Thymus (tissue), 11 donors: ENCODE results near the gene CREB5. TPM values are rescaled to one million over a fixed set of nuclear protein-coding genes. Genes with fewer than 3 reads are reported as not detected.

ENCODE experiments used
- DNase-seq, 9 donors: peaks; one replicate each; pipeline ENCODE4 v3.0.0-alpha.2; 2013; ENCODE audit warnings: low spot score in 9 of 9, low read depth in 6 of 9, missing footprints in 1 of 9
- H3K27ac ChIP-seq, 2 donors: one replicate each; pipeline ENCODE4 v1.5.1; 2013; ENCODE audit warnings: control low read depth in 1 of 2, low read depth in 1 of 2, low read length in 1 of 2, mild to moderate bottlenecking in 1 of 2, moderate library complexity in 1 of 2
- H3K27me3 ChIP-seq, 2 donors: one replicate each; pipeline ENCODE4 v1.5.1; 2013; ENCODE audit warnings: low read length in 1 of 2; ENCODE audit not compliant: control insufficient read depth in 2 of 2, insufficient read depth in 1 of 2
- H3K36me3 ChIP-seq, 2 donors: one replicate each; pipeline ENCODE4 v1.5.1; 2013; ENCODE audit warnings: low read length in 1 of 2, mild to moderate bottlenecking in 1 of 2, moderate library complexity in 1 of 2; ENCODE audit not compliant: control insufficient read depth in 2 of 2, insufficient read depth in 2 of 2
- H3K4me1 ChIP-seq, 2 donors: one replicate each; pipeline ENCODE4 v1.5.1; 2013; ENCODE audit warnings: low read length in 2 of 2; ENCODE audit not compliant: control insufficient read depth in 2 of 2, insufficient read depth in 2 of 2
- H3K4me3 ChIP-seq, 2 donors: one replicate each; pipeline ENCODE4 v1.5.1; 2013; ENCODE audit warnings: low read length in 2 of 2, control low read depth in 1 of 2, mild to moderate bottlenecking in 1 of 2
- H3K9me3 ChIP-seq, 2 donors: one replicate each; pipeline ENCODE4 v1.5.1; 2013; ENCODE audit warnings: low read length in 1 of 2, mild to moderate bottlenecking in 1 of 2; ENCODE audit not compliant: control insufficient read depth in 2 of 2, insufficient read depth in 1 of 2
- WGBS: extraction: QIAGEN DNeasy Blood & Tissue Kit; methylation state at CpG from one replicate; pipeline ENCODE4 v1.1.7; 2013; 5-methylcytosine and 5-hydroxymethylcytosine counted together
- polyA plus RNA-seq: library from polyadenylated mRNA; stranded (reverse); fragments of 200-250 nt; gene quantifications from one replicate; pipeline ENCODE4 v1.2.3, GENCODE V29; 2013
- total RNA-seq: library from RNA; stranded (reverse); fragments of 120-200 nt; gene quantifications from one replicate; pipeline ENCODE4 v1.2.4, GENCODE V29; 2013
- donor health status: healthy.

CREB5 gene
- total and polyA plus RNA-seq, 2 donors, result 1.1 to 5.4 TPM

DNA sequence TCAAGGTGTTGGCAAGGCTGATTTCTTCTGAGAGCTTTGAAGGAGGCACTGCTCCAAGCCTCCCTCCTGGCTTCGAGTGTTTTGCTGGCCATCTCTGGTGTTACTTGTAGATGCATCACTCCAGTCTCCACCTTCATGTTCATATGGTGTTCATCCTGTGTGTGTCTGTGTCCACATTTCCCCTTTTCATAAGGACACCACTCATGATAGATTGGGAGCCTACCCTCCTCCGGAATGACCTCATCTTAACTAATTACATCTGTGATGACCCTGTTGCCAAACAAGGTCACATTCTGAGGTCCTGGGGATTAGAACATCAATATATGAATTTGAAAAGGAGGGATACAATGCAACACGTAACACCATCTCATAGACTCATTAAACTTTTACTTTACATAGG is 119.0 kb downstream of the CREB5 start:
- no peaks in the 10 kb centered on the region for H3K9me3 ChIP-seq
- 97% methylated on average over 3 of the region's 3 CpGs for WGBS
- no peak for DNase-seq
- H3K4me1 ChIP-seq, result no peaks in the 10 kb centered on the region
- H3K4me3 ChIP-seq, result no peak overlapping the region
- H3K27me3 ChIP-seq, result no peaks in the 10 kb centered on the region
- H3K27ac ChIP-seq, result no peak overlapping the region
- no peaks in the 10 kb centered on the region for H3K36me3 ChIP-seq

DNA sequence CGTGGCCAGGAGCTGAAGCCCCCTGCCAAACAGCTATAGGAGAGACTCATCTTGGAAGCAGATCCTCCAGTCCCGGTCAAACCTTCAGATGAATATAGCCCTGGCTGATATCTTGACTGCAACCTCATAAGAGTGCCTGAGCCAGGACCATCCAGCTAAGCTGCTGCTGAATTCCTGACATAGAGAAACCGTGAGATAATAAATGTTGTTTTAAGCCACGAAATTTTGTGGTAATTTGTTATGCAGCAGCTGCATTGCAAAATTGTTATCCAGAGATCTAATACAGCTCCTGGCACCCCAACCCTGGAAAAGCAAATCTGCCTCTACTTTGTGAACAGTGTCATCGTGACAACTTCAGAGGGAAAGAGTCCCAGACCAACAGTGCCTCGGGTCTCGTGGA is 119.9 kb downstream of the CREB5 start:
- Histone ChIP-seq H3K9me3 (no peaks in the 10 kb centered on the region), H3K4me3 (no peak overlapping the region), H3K4me1 (no peaks in the 10 kb centered on the region), H3K27ac (no peak overlapping the region), H3K27me3 (no peaks in the 10 kb centered on the region), H3K36me3 (no peaks in the 10 kb centered on the region)
- DNase-seq, result no peak
- 93% methylated on average over 7 of the region's 7 CpGs for WGBS

DNA sequence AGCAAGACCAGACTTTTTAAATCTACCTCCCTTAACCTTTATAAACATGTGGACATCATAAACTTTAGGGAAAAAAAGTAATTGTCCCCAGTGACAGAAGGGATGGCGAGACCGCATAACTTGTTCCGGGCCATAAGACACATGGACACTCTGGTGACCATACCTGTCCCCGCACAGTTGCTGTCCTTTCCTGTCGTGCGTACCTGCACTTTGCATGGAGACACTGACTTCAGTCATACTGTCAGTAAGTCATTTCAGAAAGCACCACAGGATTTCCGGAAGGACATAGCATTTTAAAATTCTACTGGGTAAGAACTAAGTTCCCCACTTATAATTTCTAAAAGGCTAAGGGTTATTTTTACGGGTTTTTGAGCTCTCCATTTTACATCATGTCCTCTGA is 120.9 kb downstream of the CREB5 start:
- no peaks in the 10 kb centered on the region for H3K36me3 ChIP-seq
- WGBS, result 98% methylated on average over 8 of the region's 8 CpGs
- no peak overlapping the region for H3K4me3 ChIP-seq
- H3K27ac ChIP-seq, result no peak overlapping the region
- DNase-seq, result no peak
- no peaks in the 10 kb centered on the region for H3K9me3 ChIP-seq
- no peaks in the 10 kb centered on the region for H3K27me3 ChIP-seq
- H3K4me1 ChIP-seq, result no peaks in the 10 kb centered on the region

DNA sequence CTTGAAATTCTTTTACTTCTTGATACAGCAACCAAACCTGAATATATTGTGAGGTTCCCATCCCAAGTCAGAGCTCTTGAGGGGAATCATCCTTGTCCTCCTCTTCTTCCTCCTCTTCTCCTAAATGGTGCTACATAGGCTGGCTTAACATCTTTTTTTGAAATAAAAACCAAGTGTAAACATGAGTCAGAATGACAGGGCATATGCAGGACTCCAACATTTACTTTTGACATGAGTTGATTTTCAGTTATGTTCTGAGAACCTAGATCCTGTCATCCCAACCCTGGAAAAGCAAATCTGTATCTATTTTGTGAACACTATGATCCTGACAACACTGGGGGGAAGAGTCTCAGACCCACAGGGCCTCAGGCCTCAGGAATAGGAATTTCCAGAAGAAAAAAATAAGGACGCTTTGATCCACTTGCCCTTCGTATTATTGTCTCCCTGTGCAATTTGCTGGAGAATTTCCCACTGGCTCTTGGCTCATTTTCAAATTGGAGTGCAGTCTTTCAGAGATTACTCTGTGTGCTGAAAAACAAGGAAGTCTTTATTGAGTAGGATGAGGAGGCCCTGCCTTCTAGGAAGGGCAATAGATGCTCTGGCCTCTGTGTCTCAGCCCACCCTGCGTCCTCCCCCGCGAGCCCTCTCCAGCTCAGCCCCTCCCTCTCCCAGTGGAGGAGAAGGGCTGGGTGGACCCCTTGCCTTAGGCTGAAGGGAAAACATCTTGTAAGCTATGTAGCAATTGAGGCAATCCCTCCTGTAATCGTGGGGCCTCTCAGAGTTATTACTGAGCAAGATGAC is 121.6 kb downstream of the CREB5 start:
- Histone ChIP-seq H3K4me3 (no peak overlapping the region), H3K9me3 (no peaks in the 10 kb centered on the region), H3K36me3 (no peaks in the 10 kb centered on the region), H3K27me3 (no peaks in the 10 kb centered on the region), H3K27ac (no peak overlapping the region), H3K4me1 (no peaks in the 10 kb centered on the region)
- 70% methylated on average over 6 of the region's 6 CpGs for WGBS
- DNase-seq, result no peak

DNA sequence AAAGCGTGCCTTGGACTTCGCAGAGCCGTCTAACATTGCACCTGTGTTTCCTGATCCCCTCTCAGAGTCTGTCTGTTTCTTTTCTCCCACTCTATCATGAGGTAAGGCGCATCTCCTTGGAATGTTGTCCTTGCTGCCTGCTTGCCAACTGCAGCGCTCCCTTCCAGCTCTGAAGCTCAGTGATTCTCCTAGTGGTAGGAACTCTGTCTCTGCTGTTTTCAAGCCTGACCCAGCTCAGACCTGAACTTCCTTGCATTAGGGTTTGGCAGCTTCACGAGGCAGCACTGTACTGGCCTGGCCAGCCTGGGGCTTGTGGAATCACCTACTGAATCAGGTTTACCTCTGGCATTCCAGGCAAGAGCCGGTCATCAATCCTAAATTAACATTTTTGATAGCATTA is 123.9 kb downstream of the CREB5 start:
- Histone ChIP-seq H3K36me3 (no peaks in the 10 kb centered on the region), H3K4me3 (no peak overlapping the region), H3K9me3 (no peaks in the 10 kb centered on the region), H3K27me3 (no peaks in the 10 kb centered on the region), H3K27ac (no peak overlapping the region), H3K4me1 (no peaks in the 10 kb centered on the region)
- DNase-seq, result no peak
- WGBS, result 85% methylated on average over 7 of the region's 7 CpGs

DNA sequence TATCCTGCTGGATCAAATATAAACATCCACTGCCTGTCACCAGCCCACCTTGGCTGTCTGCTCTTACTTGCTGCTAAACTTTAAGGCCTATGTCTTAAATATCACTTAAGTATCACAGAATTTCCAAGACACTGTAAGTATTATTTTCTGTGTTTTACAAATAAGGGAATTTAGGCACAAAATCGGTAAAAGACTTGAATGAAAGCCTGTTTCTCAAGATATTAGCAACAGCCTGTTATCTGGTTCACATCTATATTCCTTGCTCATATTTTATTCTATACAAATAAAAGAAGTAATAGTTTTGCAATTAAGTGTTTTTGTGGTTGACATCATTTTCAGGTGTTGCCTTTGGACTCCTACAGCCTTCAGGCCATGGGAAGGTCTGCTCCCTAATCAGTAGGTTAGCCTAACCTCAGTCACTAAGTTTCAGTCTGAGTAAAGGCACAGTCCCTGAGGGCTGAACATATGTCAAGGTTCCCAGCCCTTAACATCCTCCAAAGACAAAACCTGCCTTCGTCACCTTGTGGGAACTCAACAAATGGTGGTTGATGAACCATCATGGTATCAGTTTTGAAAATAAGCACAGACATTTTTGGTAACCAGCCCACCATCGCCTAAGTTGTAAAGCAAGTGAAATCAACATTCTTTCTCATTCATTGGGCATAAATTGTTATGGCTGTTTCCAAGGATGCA is 127.1 kb downstream of the CREB5 start:
- H3K9me3 ChIP-seq, result no peaks in the 10 kb centered on the region
- no peaks in the 10 kb centered on the region for H3K36me3 ChIP-seq
- H3K27ac ChIP-seq, result no peak overlapping the region
- H3K27me3 ChIP-seq, result no peaks in the 10 kb centered on the region
- WGBS, result 97% methylated on average over 3 of the region's 3 CpGs
- no peaks in the 10 kb centered on the region for H3K4me1 ChIP-seq
- H3K4me3 ChIP-seq, result no peak overlapping the region
- no peak for DNase-seq

DNA sequence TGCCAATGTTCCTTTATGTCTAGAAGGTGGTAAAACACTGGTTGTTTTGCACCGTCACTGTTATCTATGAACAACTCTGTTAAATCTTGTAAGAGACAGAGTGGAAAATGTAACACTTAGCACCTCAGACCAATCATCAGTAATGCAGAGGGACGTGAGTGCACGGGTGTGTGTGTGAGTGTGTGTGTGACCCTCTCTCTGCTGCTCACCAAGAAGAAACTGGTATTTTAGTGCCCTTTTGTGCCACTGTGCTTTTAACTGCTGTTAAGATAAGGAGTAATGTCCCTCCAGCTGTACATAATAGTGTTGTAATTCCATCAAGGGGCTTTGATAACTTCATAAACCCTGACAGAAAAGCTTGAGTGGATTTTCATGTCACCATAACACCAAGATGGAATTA is 130.1 kb downstream of the CREB5 start:
- Histone ChIP-seq H3K4me3 (no peak overlapping the region), H3K36me3 (no peaks in the 10 kb centered on the region), H3K27ac (no peak overlapping the region), H3K4me1 (no peaks in the 10 kb centered on the region), H3K9me3 (no peaks in the 10 kb centered on the region), H3K27me3 (no peaks in the 10 kb centered on the region)
- no peak for DNase-seq
- WGBS, result 85% methylated on average over 3 of the region's 3 CpGs

DNA sequence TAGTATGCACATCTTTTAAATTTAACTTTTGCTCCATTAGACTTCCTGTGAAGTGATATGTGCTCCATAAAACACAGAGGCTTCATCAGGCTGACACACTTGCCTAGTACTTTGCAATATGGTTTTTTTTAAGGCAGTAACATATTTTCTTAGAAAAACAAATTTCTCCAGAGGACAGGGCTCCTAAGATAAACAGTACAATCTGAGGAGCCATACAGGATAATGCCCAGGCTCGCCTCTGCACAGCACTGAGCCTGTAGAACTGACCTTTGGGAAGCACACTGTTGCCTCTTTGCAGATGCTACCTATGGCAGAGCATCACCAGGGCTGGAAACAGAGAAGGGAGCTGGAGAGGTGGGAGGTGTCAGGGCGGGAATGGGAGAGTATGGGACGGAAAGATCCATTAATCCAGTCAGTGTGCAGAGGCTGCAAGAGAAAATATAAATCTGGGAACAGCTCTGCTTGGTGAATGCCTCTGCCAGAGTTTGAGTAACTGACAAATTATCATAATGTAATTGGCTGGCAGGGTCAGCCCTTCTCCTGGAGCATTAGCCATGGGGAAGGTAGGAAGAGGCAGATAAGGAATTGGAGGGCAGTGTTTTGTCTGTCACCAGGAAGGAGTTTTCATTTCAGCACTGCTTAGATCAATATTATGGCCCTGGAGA is 132.3 kb downstream of the CREB5 start:
- no peak for DNase-seq
- no peak overlapping the region for H3K27ac ChIP-seq
- no peaks in the 10 kb centered on the region for H3K27me3 ChIP-seq
- H3K4me1 ChIP-seq, result no peaks in the 10 kb centered on the region
- 87% methylated on average over 3 of the region's 3 CpGs for WGBS
- no peaks in the 10 kb centered on the region for H3K36me3 ChIP-seq
- no peaks in the 10 kb centered on the region for H3K9me3 ChIP-seq
- no peak overlapping the region for H3K4me3 ChIP-seq

DNA sequence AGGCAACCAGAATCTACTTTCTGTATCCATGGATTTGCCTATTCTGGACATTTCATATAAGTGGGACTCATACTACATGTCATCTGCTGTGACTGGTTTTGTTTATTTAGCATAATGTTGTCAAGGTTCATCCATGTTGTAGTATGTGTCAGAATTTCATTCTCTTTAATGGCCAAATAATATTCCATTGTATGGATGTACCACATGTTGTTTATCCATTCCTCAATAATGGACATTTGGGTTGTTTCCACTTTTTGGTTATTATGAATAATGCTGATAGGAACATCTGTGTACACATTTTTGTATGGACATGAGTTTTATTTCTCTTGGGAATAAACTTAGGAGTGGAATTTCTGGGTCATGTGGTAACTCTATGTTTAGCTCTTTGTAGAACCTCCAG is 133.7 kb downstream of the CREB5 start:
- H3K27ac ChIP-seq, result no peak overlapping the region
- H3K4me3 ChIP-seq, result no peak overlapping the region
- no peak for DNase-seq
- H3K9me3 ChIP-seq, result no peaks in the 10 kb centered on the region
- H3K36me3 ChIP-seq, result no peaks in the 10 kb centered on the region
- no peaks in the 10 kb centered on the region for H3K27me3 ChIP-seq
- H3K4me1 ChIP-seq, result no peaks in the 10 kb centered on the region
